B cell (primary cell): ENCODE results near the gene PDZD2.

Experiments used
- EZH2 ChIP-seq: IDR thresholded peaks from 2 replicates; pipeline ENCODE4 v1.6.1; 2012; ENCODE audit warnings: borderline replicate concordance, low read depth, mild to moderate bottlenecking, moderate library complexity, low read length; ENCODE audit not compliant: insufficient read depth, poor library complexity, severe bottlenecking
- TF ChIP-seq, protein P1 (sequence below): fragments of 200-600 bp; IDR thresholded peaks from one replicate; pipeline ENCODE4 v1.8.0; 2022; ENCODE audit warnings: antibody characterized with exemption, mild to moderate bottlenecking

DNA sequence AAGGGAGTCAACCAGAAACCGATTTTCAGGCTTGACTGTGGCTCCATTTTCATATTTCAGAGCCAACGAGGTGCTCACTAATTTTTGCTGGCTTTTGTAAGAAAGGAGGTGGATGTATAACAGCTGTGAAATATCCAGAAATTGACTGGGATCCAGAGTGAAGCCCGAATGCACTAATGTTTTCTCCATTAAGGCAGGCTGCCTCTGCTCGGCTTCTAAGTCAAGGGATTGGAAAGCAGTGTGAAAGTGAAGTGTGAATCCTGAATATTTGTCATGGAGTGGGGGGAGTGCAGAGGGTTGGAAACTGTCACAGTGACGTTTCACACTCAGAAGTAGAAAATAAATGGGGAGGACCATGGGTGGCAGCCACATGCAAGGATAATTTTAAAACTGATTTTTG lies 297.8 kb downstream of the PDZD2 start:
- TF ChIP-seq, protein P1, sequence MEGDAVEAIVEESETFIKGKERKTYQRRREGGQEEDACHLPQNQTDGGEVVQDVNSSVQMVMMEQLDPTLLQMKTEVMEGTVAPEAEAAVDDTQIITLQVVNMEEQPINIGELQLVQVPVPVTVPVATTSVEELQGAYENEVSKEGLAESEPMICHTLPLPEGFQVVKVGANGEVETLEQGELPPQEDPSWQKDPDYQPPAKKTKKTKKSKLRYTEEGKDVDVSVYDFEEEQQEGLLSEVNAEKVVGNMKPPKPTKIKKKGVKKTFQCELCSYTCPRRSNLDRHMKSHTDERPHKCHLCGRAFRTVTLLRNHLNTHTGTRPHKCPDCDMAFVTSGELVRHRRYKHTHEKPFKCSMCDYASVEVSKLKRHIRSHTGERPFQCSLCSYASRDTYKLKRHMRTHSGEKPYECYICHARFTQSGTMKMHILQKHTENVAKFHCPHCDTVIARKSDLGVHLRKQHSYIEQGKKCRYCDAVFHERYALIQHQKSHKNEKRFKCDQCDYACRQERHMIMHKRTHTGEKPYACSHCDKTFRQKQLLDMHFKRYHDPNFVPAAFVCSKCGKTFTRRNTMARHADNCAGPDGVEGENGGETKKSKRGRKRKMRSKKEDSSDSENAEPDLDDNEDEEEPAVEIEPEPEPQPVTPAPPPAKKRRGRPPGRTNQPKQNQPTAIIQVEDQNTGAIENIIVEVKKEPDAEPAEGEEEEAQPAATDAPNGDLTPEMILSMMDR, result no peak
- no peak for TF ChIP-seq EZH2
